Measurements from ENCODE around the gene CA10.

CA10 gene

GRCh38 chr17:52158450-52159042 lies at the start of gene CA10:
Gene CA10 (minus strand): TSS chr17:52158714.
- no peak for DNase-seq

- DNase-seq: no peak
Observed at GRCh38 chr17:52207796-52208195, 49.3 kb upstream of the CA10 start.

- DNase-seq: no peak
Observed at GRCh38 chr17:52202520-52203080, 44.1 kb upstream of the CA10 start.

GRCh38 chr17:52201767-52202519 lies 43.4 kb upstream of the CA10 start:
- no peak for DNase-seq

DNA sequence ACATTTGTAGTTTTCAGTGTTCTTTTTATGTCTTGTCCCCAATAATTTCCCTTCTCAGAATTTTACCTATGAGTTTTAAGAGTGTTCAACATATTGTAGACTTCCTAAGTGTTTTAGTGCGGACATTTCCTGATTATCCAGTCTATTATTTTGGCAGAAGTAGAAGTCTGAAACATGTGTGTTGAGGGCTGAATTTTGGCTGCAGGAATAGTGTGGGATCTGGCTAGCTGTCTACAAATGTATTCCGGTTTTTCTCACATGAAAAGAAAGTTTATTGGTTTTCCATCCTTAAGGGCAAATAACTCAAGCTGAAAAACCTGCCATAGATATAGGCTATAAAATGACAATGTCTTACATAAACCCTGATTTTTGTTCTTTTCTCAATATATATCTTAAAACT lies 33.0 kb upstream of the CA10 start:
- DNase-seq: no peak

- no peak for DNase-seq
Observed at GRCh38 chr17:52181782-52182181, 23.3 kb upstream of the CA10 start.

- DNase-seq: no peak
Observed at GRCh38 chr17:52178012-52178411, 19.5 kb upstream of the CA10 start.

- DNase-seq: no peak
Observed at GRCh38 chr17:52170963-52171572, 12.6 kb upstream of the CA10 start.

GRCh38 chr17:52160136-52160567 lies 1.6 kb upstream of the CA10 start:
- no peak for DNase-seq

- DNase-seq: no peak
Observed at GRCh38 chr17:52159246-52160135, 977 bp upstream of the CA10 start.

DNA sequence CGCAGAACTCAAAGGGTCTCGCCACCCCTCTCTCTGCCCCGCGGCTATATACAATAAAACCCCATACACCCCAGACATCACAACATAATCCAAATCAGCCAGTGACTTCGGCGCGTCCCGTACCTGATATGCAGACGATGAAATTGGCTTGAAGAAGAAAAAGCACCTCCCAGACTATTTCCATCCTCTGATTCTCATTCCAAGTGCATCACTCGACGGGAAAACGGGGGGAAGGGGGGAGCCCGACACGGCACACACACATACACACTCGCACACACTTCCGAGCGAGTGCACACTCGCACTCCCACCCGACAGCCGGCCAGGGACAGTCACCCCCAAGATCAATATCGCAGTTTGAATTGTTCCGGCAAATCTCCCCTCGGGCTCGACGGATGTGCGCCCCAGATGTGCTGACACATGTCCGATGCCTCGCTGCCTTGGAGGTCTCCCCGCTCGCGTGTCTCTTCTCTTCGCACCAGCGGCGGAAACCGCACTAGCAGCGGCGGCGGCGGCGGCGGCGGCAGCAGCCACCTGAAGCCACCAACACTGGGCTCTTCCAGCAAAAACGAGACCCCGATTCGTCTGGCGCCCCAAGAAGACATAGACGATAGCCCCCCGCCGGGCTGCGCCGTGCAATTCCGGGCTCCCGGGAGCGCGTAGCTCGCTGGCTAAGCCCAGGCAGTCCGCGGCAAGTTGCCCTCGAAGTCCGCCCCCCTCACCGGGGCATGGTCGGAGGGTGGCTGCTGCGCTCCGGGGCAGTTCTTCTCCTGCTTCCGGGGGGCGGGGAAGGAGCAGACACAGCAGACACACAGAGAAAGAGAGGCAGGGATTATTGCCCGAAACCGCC lies 688 bp downstream of the CA10 start:
- no peak for DNase-seq

GRCh38 chr17:52156576-52157570 lies 1.6 kb downstream of the CA10 start:
- DNase-seq: no peak

DNA sequence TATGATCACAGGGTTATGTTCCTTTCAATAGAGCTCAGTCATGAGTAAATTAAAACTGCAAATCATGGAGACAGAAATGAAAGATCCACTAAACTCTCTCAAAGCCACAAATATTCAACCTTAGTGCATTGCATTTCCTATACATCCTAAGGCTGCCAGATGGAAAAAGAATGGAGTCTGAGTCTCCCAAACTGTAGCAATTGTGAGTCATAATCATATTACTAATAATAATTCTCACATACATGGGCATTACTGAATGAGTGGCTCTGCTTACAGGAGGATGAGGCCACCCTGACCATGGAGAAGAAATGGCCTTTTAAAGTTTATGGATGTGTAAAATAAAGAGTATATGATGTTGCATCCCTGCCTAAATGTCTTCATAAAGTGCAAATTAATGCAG lies 3.2 kb downstream of the CA10 start:
- no peak for DNase-seq

- DNase-seq: no peak
Observed at GRCh38 chr17:52154466-52154865, 4.0 kb downstream of the CA10 start.

DNA sequence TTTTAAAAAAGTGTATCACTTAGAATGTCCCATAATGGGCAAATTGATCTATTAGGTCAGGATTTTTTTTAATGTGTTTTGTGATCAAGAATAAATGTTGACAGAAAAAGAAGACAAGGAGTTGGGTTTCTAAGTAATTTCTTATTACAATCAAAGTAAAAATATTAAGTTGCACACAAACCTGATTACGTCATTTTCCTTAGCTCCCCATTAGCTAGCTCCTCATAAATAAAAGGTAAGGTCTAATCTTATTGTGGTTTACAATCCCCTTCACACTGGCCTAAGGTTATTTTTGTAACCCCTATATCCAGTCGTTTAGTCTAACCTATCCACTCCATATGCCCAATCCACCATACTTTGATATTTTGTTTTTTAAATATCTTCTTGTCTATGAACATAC lies 7.6 kb downstream of the CA10 start:
- DNase-seq: no peak

DNA sequence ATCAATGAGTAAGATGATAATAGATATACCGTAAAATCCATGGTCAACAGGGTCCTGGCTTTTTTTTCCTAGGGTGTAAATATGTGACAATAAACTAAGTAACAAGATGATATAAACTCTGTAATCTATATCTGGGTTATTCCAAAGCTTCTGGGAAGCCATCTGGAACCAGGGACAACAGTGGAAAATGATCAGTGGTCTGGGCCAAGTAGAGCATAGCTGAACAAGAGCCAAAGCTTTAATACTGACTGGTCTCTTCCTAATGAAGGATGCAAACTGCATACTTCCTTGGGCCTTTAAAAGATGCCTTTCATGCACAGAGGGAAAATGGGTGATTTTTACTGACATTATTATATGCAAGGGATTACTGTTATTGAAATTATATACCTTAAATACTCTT lies 8.9 kb downstream of the CA10 start:
- no peak for DNase-seq

DNA sequence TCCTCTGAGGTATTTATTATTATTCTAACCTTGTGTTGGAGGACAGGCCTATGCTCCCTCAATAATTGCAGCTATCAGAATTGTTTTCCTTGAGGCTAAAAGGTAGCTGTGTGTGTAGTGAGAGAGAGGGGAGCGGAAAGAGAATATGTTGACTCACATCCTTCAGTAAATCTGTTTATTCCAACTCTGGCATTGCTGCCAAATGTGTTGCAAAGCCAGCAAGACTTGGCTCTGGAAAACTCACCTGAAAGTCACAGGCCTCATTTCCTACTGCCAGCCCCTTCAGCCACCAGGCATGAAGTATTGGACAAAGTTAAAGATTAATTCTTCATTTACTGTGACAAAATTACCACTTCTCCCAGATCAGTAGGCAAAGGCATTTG lies 9.6 kb downstream of the CA10 start:
- DNase-seq: no peak

- no peak for DNase-seq
Observed at GRCh38 chr17:52148288-52148968, 10.1 kb downstream of the CA10 start.

- no peak for DNase-seq
Observed at GRCh38 chr17:52147872-52148271, 10.6 kb downstream of the CA10 start.

GRCh38 chr17:52147431-52147830 lies 11.1 kb downstream of the CA10 start:
- no peak for DNase-seq

Measured in NCI-H2171 treated with DMSO at 0.1 percent for 48 hours (cell line).